Kidney (tissue), 14 donors: ENCODE results near the gene SRGAP3. TPM values are rescaled to one million over a fixed set of nuclear protein-coding genes. Genes with fewer than 3 reads are reported as not detected.
A peak's percentile ranks its signal among the peaks of the same experiment; 100 is the strongest.

Source experiments
- DNase-seq, 5 donors: peaks; one replicate each; pipeline ENCODE4 v3.0.0-alpha.2; 2013 to 2020
- FAIRE-seq: peaks from 2 replicates; lab custom pipeline; 2012; peaks lifted over from hg19 to GRCh38; lab: Jason Lieb, UNC
- H3K27ac ChIP-seq, 2 donors: one replicate each; pipeline ENCODE4 v1.7.0; 2013; ENCODE audit warnings: low read depth in 2 of 2, low read length in 2 of 2, inconsistent platforms in 1 of 2
- H3K27me3 ChIP-seq: one replicate; pipeline ENCODE4 v1.7.1; 2013; ENCODE audit warnings: low read length, inconsistent platforms; ENCODE audit not compliant: control insufficient read depth, insufficient read depth
- H3K36me3 ChIP-seq, 3 donors: one replicate each; pipeline versions ENCODE4 v1.7.0 to v1.7.1; 2013; ENCODE audit warnings: low read length in 3 of 3, control low read depth in 1 of 3, inconsistent platforms in 1 of 3; ENCODE audit not compliant: insufficient read depth in 3 of 3, control insufficient read depth in 2 of 3
- H3K4me1 ChIP-seq, 3 donors: one replicate each; pipeline versions ENCODE4 v1.7.0 to v1.7.1; 2013; ENCODE audit warnings: low read length in 3 of 3, inconsistent platforms in 1 of 3, low read depth in 1 of 3; ENCODE audit not compliant: control insufficient read depth in 2 of 3, insufficient read depth in 2 of 3
- H3K4me3 ChIP-seq, 3 donors: one replicate each; pipeline versions ENCODE4 v1.7.0 to v1.8.1; 2013; ENCODE audit warnings: low read length in 3 of 3, control low read depth in 1 of 3, inconsistent platforms in 1 of 3
- H3K9ac ChIP-seq, 3 donors: one replicate each; pipeline versions ENCODE4 v1.7.0 to v1.7.1; 2013; ENCODE audit warnings: low read length in 3 of 3, control low read depth in 1 of 3, inconsistent platforms in 1 of 3
- H3K9me3 ChIP-seq, 3 donors: one replicate each; pipeline versions ENCODE4 v1.7.0 to v1.7.1; 2013; ENCODE audit warnings: low read length in 3 of 3, control low read depth in 1 of 3, inconsistent platforms in 1 of 3; ENCODE audit not compliant: control insufficient read depth in 2 of 3, insufficient read depth in 1 of 3
- intact Hi-C: fragments of 100-400 bp; cut with DNase I; formaldehyde crosslinking; loops from one replicate; pipeline ENCODE4 v1.11.1; 2022
- polyA plus RNA-seq: library from polyadenylated mRNA; stranded (reverse); fragments of 350-450 nt; fragmentation: Illumina TruSeq; extraction: RNeasy Lipid Tissue Mini Kit (QIAGEN cat#74804); gene quantifications from one replicate; pipeline ENCODE4 v1.2.3, GENCODE V29; 2014; ENCODE audit warnings: low read depth, low replicate concordance; ENCODE audit not compliant: insufficient read depth
- total RNA-seq: library from RNA; stranded (reverse); fragmentation: NEBNext Ultra II Directional; extraction: Animal tissue kit (Norgen Biotek cat#: 25700); gene quantifications from one replicate; pipeline ENCODE4 v1.2.1, GENCODE V29; 2021
- TF ChIP-seq, protein P1 (sequence below): IDR thresholded peaks from 3 replicates; pipeline ENCODE4 v1.5.1; 2012; ENCODE audit warnings: mild to moderate bottlenecking, moderate library complexity, borderline replicate concordance; ENCODE audit not compliant: insufficient read depth; ENCODE audit errors: extremely low read depth
- donor health status: control.
- donor health status: control.
- donor health status: control.
- donor health status: control.
- donor health status: control.
- donor health status: DM: yes; HTN: yes; CAD: no.
- donor health status: Normal renal cell carcinoma (clear cell type).

The SRGAP3 gene
- total and polyA plus RNA-seq, 2 donors from 2014 or later = 4.1 to 24.3 TPM

DNA sequence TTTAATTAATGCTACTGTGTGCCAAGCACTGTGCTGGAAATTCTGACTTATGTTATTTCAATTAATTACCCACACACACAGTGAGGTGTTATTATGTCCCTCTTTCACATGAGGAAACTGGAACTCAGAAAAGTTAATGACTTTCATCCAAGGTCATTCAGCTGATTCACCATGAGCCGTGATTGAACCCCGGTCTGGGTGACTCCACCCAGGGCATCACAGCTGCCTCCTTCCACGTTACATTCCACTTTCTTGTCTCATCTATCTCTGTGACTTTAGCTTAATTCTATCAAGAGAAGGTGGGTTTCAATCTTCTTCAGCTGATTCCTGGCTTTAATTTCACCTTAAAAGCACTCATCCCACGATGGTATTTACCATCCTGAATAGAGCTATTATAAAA is 16.3 kb downstream of the SRGAP3 start:
- TF ChIP-seq, protein P1, sequence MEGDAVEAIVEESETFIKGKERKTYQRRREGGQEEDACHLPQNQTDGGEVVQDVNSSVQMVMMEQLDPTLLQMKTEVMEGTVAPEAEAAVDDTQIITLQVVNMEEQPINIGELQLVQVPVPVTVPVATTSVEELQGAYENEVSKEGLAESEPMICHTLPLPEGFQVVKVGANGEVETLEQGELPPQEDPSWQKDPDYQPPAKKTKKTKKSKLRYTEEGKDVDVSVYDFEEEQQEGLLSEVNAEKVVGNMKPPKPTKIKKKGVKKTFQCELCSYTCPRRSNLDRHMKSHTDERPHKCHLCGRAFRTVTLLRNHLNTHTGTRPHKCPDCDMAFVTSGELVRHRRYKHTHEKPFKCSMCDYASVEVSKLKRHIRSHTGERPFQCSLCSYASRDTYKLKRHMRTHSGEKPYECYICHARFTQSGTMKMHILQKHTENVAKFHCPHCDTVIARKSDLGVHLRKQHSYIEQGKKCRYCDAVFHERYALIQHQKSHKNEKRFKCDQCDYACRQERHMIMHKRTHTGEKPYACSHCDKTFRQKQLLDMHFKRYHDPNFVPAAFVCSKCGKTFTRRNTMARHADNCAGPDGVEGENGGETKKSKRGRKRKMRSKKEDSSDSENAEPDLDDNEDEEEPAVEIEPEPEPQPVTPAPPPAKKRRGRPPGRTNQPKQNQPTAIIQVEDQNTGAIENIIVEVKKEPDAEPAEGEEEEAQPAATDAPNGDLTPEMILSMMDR = no peak
- intact Hi-C loops = no loop called here
- H3K36me3 ChIP-seq = no peaks in the 10 kb centered on the region
- no peaks in the 10 kb centered on the region for H3K4me1 ChIP-seq
- H3K27ac ChIP-seq = no peak overlapping the region
- H3K4me3 ChIP-seq = no peak overlapping the region
- no peaks in the 10 kb centered on the region for H3K27me3 ChIP-seq
- no peaks in the 10 kb centered on the region for H3K9me3 ChIP-seq
- no peak for DNase-seq
- no peak overlapping the region for H3K9ac ChIP-seq
- FAIRE-seq = no peak

DNA sequence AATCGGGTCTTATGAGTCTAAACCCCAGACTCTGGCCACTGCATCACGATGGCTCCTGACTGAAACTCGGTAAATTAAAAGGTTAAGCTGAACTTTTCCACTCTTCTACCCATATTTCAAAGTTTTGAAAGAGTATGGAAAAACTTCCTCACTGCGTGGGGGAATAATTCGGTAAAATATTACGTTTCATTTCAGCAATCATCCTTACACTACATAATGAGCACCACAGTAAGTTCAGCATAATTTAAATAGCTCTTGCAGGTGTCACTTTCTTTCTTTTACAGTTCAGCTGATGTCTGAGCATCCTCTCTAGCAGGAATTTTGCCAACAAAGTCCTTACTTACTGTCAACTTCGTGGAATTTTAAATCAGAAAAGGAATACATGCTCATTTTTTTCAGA is 17.5 kb downstream of the SRGAP3 start:
- TF ChIP-seq, protein P1 = no peak
- intact Hi-C loops = no loop called here
- Histone ChIP-seq H3K9ac (no peak overlapping the region), H3K36me3 (no peaks in the 10 kb centered on the region), H3K4me1 (no peaks in the 10 kb centered on the region), H3K27ac (no peak overlapping the region), H3K4me3 (no peak overlapping the region), H3K9me3 (no peaks in the 10 kb centered on the region), H3K27me3 (no peaks in the 10 kb centered on the region)
- FAIRE-seq = no peak
- DNase-seq = no peak

DNA sequence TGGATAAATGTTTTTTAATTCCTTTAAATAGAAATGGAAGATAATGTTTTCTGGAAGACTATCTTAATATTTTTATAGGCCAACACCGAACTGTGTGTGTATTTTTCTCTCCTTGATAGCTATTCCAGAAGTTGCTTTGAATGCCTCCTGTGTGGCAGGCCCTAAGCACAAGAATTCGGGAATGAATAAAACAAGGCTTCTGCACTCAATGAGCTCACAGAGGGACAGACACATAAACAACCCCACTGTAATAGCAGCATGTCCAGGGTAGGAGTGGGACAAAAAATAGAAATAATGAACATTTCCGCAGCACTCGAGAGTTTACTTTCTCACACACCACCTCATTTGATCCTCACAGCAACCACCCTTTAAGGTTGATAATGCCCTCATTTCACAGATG is 18.0 kb downstream of the SRGAP3 start:
- no peak for DNase-seq
- intact Hi-C loops = no loop called here
- no peak overlapping the region for H3K4me3 ChIP-seq
- TF ChIP-seq, protein P1 = no peak
- H3K27me3 ChIP-seq = no peaks in the 10 kb centered on the region
- FAIRE-seq = no peak
- H3K9me3 ChIP-seq = no peaks in the 10 kb centered on the region
- H3K36me3 ChIP-seq = no peaks in the 10 kb centered on the region
- H3K27ac ChIP-seq = no peak overlapping the region
- no peak overlapping the region for H3K9ac ChIP-seq
- no peaks in the 10 kb centered on the region for H3K4me1 ChIP-seq

DNA sequence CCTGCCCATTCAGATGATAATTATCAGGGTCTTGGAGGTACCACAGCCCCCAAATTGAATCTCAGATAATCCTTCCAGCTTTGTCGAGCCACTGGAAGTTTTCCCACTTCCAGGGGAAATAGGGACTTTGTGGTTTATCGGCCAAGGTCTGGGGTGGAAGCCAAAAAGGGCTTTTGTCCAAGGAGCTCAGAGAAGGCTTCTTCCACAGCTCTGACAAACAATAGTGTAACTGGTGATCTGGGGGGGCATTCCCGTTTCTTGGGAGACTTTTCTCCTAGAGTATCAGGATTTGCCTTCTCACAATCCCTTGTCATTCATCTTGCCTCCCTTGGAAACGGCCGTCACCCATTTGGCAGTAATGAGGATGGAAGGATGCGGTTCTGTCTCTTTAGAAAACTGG is 18.4 kb downstream of the SRGAP3 start:
- Histone ChIP-seq H3K4me3 (no peak overlapping the region), H3K27me3 (no peaks in the 10 kb centered on the region), H3K36me3 (no peaks in the 10 kb centered on the region), H3K27ac (no peak overlapping the region), H3K9ac (no peak overlapping the region), H3K4me1 (no peaks in the 10 kb centered on the region), H3K9me3 (no peaks in the 10 kb centered on the region)
- DNase-seq (peak in 1 of 5 donors; percentile 32), FAIRE-seq (no peak)
- intact Hi-C loops = no loop called here
- TF ChIP-seq, protein P1 = no peak
